Measurements from ENCODE around the gene MCUR1. TPM values are rescaled to one million over a fixed set of nuclear protein-coding genes. Genes with fewer than 3 reads are reported as not detected.
"Not testable (repeated sequence)": the region's sequence is repeated elsewhere in the genome, so short reads cannot be mapped to it uniquely, and the experiment has no call there.

Gene MCUR1, protein sequence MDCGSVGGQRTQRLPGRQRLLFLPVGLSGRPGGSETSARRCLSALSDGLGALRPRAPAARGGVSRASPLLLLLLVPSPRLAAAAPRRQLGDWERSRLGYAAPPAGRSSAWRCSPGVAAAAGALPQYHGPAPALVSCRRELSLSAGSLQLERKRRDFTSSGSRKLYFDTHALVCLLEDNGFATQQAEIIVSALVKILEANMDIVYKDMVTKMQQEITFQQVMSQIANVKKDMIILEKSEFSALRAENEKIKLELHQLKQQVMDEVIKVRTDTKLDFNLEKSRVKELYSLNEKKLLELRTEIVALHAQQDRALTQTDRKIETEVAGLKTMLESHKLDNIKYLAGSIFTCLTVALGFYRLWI
- total RNA-seq = 33.9 TPM
- long read RNA-seq, full-length matches to known transcripts = 24 of 25 reads
- long read RNA-seq, partial matches to known transcripts = 0 of 25 reads
- long read RNA-seq, other reads (novel, unspliced or antisense) = 1 of 25 reads

GRCh38 chr6:13814176-13814937 is at the start of gene MCUR1:
MCUR1 (minus strand) TSS chr6:13814557; CDS start chr6:13814429, 128 bp downstream.
- peak; percentile 96 for DNase-seq (ENCODE audit: missing footprints)

DNA sequence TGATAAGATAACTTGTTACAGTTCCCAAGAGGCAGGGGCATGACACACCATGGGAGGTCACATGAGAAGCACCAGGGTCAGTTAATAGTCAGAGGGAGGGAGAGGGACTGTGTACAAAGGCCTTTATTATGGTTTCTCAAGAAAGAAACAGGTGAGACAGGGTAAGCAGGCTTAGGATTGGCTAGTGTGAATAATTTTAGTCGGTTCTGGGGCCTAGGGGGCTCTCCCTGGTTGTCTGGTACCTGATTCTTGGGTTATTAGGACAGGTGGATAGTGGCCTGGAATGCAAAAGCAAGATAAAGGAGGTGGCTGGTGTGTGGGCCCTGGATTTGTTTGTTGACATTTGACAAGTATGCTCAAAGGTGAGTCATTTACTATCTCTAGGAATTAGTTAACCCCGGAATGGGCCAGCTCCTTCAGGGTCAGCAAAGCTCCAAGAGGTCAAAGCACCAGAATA is 49.4 kb upstream of the MCUR1 start:
- intact Hi-C loops (cut with DNase I) = no loop called here
- ATAC-seq = no peak
- DNase-seq (ENCODE audit: missing footprints) = no peak

More at GRCh38 chr6:13814176-13814937, at the start of gene MCUR1:
- intact Hi-C loops (cut with DNase I) = loop anchor here (5.0 to 10.0 kb wide), 2 partner anchors 102 to 390 kb away; partner anchors contain the start of gene RANBP9
- ATAC-seq = peak; percentile 97

DNA sequence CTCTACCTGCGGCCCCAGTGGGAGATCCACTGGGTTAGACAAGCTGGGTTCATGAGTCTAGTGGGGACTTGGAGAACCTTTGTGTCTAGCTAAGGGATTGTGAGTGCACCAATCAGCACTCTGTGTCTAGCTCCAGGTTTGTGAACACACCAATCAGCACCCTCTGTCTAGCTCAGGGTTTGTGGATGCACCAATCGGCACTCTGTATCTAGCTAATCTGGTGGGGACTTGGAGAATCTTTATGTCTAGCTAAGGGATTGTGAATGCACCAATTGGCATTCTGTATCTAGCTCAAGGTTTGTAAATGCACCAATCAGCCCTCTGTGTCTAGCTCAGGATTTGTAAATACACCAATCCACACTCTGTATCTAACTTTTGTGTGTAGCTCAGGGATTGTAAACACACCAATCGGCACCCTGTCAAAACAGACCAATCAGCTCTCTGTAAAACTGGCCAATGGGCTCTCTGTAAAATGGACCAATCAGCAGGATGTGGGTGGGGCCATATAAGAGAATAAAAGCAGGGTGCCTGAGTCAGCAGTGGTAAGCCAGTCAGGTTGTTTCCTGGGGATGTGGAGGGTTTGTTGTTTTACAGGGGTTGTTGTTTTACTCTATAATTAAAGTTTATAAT is 46.3 kb upstream of the MCUR1 start:
- intact Hi-C loops (cut with DNase I); ATAC-seq; DNase-seq (ENCODE audit: missing footprints): not testable (repeated sequence)

DNA sequence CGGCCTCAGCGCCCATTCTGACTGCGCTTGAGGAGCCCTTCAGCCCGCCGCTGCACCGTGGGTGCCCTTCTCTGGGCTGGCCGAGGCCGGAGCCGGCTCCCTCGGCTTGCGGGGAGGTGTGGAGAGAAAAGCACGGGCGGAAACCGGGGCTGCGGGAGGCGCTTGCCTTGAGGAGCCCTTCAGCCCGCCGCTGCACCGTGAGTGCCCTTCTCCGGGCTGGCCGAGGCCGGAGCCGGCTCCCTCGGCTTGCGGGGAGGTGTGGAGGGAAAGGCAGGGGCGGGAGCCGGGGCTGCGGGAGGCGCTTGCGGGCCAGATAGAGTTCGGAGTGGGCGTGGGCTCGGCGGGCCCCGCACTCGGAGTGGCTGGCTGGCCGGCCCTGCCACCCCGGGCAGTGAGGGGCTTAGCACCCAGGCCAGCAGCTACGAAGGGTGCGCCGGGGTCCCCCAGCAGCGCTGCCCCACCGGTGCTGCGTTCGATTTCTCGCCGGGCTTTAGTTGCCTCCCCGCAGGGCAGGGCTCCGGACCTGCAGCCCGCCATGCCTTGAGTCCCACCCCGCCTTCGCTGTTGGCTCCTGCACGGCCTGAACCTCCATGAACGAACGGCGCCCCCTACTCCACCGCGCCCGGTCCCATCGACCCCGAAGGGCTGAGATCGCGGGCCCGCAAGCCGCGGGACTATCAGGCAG is 45.7 kb upstream of the MCUR1 start:
- ATAC-seq (peak; percentile 20), DNase-seq (ENCODE audit: missing footprints) (no peak)
- intact Hi-C loops (cut with DNase I) = no loop called here

DNA sequence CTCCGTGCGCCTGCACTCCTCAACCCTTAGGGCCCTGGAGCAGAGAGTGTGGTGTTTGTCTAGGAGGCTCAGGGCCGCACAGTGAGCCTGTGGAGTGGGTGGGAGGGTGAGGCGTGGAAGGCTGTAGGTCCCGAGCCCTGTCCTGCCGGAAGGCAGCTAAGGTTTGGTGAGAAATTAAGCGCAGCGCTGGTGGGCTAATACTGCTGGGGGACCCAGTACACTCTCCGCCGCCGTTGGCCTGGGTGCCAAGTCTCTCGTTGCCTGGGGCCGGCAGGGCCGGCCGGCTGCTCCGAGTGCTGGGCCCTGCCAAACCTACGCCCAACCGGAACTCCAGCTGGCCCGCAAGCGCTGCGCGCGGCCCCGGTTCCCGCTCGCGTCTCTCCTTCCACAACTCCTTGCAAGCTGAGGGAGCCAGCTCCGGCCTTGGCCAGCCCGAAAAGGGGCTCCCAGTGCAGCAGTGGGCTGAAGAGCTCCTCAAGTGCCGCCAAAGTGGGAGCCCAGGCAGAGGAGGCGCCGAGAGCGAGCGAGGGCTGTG is 40.4 kb upstream of the MCUR1 start:
- DNase-seq (ENCODE audit: missing footprints) (no peak), ATAC-seq (no peak)
- intact Hi-C loops (cut with DNase I) = no loop called here

DNA sequence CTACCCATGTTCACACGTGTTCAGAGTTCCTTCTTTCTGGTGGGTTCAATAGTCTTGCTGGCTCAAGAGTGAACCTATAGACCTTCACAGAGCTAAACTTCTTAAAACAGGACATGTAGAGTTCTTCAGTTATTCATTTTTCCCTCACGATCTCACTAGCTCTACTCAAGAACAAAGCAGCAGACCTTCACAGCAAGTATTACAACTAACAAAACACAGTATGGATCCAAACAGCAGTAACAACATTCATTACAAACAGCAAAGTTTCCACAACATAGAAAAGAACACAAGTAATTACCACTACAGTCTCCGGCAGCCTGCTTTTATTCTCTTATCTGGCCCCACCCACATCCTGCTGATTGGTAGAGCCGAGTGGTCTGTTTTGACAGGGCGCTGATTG is 39.5 kb upstream of the MCUR1 start:
- intact Hi-C loops (cut with DNase I) = no loop called here
- DNase-seq (ENCODE audit: missing footprints) (no peak), ATAC-seq (no peak)

DNA sequence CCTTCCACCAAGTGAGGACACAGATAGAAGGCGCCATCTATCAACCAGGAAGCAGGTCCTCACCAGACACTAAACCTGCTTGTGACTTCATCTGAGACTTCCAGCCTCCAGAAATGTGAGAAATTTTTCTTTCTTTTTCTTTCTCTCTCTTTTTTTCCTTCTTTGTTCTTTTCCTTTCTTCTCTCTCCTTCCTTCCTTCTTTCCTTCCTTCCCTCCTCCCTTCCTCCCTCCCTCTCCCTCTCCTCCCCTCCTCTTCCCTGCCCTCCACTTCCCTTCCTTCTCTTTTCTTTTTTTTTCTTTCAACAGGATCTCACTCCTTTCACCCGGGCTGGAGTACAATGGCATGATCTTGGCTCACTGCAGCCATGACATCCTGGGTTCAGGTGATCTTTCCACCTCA is 37.4 kb upstream of the MCUR1 start:
- intact Hi-C loops (cut with DNase I) = no loop called here
- DNase-seq (ENCODE audit: missing footprints) (no peak), ATAC-seq (no peak)

DNA sequence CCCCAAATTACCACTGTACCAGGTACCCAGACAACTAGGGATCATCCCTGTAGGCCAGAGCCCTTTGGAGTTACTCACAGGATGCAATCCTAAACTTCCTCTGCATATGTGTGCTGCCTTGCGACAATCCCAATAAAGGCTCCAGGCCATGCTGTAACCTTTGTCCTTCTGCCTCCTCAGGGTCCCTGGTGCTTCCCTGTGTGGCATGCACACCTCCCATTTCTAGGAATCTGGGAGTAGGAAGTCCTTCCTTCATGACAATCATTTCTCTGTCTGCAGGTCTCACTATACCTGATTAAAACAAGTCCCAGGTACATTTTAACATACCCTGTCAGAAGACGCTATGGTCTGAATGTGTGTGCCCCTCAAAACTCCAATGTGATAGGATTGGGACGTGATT is 37.0 kb upstream of the MCUR1 start:
- ATAC-seq = no peak
- intact Hi-C loops (cut with DNase I) = no loop called here
- no peak for DNase-seq (ENCODE audit: missing footprints)

DNA sequence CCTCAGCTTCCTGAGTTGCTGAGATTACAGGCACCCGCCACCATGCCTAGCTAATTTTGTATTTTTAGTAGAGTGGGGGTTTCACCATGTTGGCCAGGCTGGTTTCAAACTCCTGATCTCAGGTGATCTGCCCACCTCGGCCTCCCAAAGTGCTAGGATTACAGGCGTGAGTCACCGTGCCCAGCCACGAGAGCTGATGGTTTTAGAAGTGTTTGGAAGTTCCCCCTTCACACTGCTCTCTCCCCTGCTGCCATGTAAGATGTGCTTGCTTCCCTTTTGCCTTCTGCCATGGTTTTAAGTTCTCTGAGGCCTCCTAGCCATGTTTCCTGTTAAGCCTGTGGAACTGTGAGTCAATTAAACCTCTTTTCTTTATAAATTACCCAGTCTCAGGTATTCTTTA is 36.3 kb upstream of the MCUR1 start:
- intact Hi-C loops (cut with DNase I); ATAC-seq; DNase-seq (ENCODE audit: missing footprints): not testable (repeated sequence)

GRCh38 chr6:13848522-13849150 is 34.3 kb upstream of the MCUR1 start:
- DNase-seq (ENCODE audit: missing footprints) = no peak
- no peak for ATAC-seq
- intact Hi-C loops (cut with DNase I) = no loop called here

GRCh38 chr6:13847326-13848050 is 33.1 kb upstream of the MCUR1 start:
- ATAC-seq = no peak
- no peak for DNase-seq (ENCODE audit: missing footprints)
- intact Hi-C loops (cut with DNase I) = no loop called here

GRCh38 chr6:13846841-13847240 is 32.5 kb upstream of the MCUR1 start:
- ATAC-seq (no peak), DNase-seq (ENCODE audit: missing footprints) (no peak)
- intact Hi-C loops (cut with DNase I) = no loop called here

- ATAC-seq (no peak), DNase-seq (ENCODE audit: missing footprints) (no peak)
- intact Hi-C loops (cut with DNase I) = no loop called here
These were observed 27.6 kb upstream of the MCUR1 start for GRCh38 chr6:13841936-13842335.

GRCh38 chr6:13838616-13839015 is 24.3 kb upstream of the MCUR1 start:
- DNase-seq (ENCODE audit: missing footprints) = no peak

DNA sequence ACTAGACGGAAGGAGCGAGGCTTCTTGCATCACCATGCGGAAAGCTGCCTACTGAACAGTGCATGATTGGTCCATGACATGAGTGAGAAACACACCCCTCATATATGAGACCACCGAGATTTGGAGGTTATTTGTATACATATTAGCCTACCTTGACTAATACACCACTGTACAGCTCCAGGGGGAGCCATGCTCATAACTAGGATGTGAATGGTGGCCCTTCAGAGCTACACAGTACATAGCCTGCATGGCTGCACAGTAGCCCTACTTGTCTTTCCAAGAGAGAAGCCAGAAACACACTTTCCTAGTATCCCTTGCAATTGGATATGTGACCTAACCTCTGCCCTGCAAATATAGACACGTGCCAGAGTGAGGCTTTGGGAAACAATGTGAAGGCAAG is 21.8 kb upstream of the MCUR1 start:
- ATAC-seq (no peak), DNase-seq (ENCODE audit: missing footprints) (no peak)
- intact Hi-C loops (cut with DNase I) = no loop called here

More at GRCh38 chr6:13838616-13839015, 24.3 kb upstream of the MCUR1 start:
- intact Hi-C loops (cut with DNase I) = no loop called here
- ATAC-seq = no peak

DNA sequence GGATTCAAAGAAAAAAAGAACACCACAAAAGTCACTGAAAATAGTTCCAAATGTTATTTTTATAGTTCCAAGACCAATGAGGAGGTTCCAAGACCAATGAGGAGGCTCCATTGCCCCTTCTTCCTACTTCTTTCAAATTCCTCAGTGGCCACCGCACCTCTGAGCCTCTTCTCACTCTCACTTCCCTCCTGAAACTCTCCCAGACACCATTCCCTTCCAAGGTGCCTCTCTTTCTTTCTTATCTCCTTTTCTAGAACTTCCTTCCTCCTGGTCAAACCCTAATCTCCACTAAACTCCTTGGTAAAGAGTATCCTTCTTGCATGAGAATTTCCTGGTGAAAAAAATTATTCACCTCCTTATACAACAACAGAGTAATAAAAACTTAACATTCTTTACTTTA is 20.4 kb upstream of the MCUR1 start:
- no peak for ATAC-seq

DNA sequence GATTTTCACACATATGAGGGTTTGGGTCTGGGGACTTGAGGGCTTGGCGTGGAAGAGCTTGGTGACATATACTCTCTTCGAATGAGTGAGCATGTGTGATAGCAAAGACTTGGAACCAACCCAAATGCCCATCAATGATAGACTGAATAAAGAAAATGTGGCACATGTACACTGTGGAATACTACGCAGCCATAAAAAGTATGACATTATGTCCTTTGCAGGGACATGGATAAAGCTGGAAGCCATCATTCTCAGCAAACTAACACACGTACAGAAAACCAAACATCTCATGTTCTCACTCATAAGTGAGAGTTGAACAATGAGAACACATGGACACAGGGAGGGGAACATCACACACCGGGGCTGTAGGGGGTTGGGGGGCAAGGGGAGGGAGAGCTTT is 19.7 kb upstream of the MCUR1 start:
- DNase-seq (ENCODE audit: missing footprints); intact Hi-C loops (cut with DNase I); ATAC-seq: not testable (repeated sequence)

More for the DNA sequence above, 20.4 kb upstream of the MCUR1 start:
- intact Hi-C loops (cut with DNase I) = no loop called here
- DNase-seq (ENCODE audit: missing footprints) = no peak
